Keratinocyte (primary cell): ENCODE results near the gene MALL. TPM values are rescaled to one million over a fixed set of nuclear protein-coding genes. Genes with fewer than 3 reads are reported as not detected.

Source experiments
- DNase-seq: peaks from one replicate; pipeline ENCODE4 v3.0.0-alpha.2; 2011; ENCODE audit warnings: low read depth, missing footprints, low spot score
- FAIRE-seq: peaks from 2 replicates; lab custom pipeline; 2011; peaks lifted over from hg19 to GRCh38; lab: Jason Lieb, UNC
- H2AFZ ChIP-seq: 2 replicates; pipeline ENCODE4 v1.6.0; 2012; ENCODE audit warnings: low read length, control low read depth, inconsistent platforms; ENCODE audit not compliant: control insufficient read depth
- H3K27ac ChIP-seq: 2 replicates; pipeline ENCODE4 v1.5.1; 2011; ENCODE audit warnings: low read length; ENCODE audit not compliant: control insufficient read depth, insufficient read depth
- H3K27me3 ChIP-seq: 3 replicates; pipeline ENCODE4 v1.6.0; 2011; ENCODE audit warnings: low read length; ENCODE audit not compliant: control insufficient read depth, insufficient read depth; ENCODE audit errors: extremely low read depth
- H3K36me3 ChIP-seq, 2 experiments: 2 replicates in 1 of 2; 3 replicates in 1 of 2; pipeline ENCODE4 v1.5.1; 2011; ENCODE audit warnings: low read length in 2 of 2, mild to moderate bottlenecking in 1 of 2; ENCODE audit not compliant: control insufficient read depth in 2 of 2, insufficient read depth in 2 of 2; ENCODE audit errors: extremely low read depth in 1 of 2
- H3K4me1 ChIP-seq: 3 replicates; pipeline ENCODE4 v1.5.1; 2011; ENCODE audit warnings: low read length; ENCODE audit not compliant: control insufficient read depth, insufficient read depth; ENCODE audit errors: extremely low read depth
- H3K4me2 ChIP-seq: 3 replicates; pipeline ENCODE4 v1.6.0; 2011; ENCODE audit warnings: low read depth, low read length; ENCODE audit not compliant: control insufficient read depth, insufficient read depth; ENCODE audit errors: extremely low read depth
- H3K4me3 ChIP-seq, 3 experiments: fragments of 200-600 bp in 1 of 3; sonication (generic) in 1 of 3; 2 replicates in 2 of 3; 3 replicates in 1 of 3; pipeline ENCODE4 v1.5.1; 2011 to 2016; ENCODE audit warnings: low read length in 3 of 3, mild to moderate bottlenecking in 3 of 3, control low read depth in 2 of 3, inconsistent platforms in 1 of 3, low read depth in 1 of 3, mixed read lengths in 1 of 3, mixed run types in 1 of 3, moderate library complexity in 1 of 3; ENCODE audit not compliant: control insufficient read depth in 2 of 3, insufficient read depth in 2 of 3; ENCODE audit errors: extremely low read depth in 1 of 3
- H3K79me2 ChIP-seq: 2 replicates; pipeline ENCODE4 v1.6.0; 2012; ENCODE audit warnings: low read length; ENCODE audit not compliant: control insufficient read depth, insufficient read depth
- H3K9ac ChIP-seq: 3 replicates; pipeline ENCODE4 v1.6.0; 2011; ENCODE audit warnings: low read length; ENCODE audit not compliant: control insufficient read depth, insufficient read depth; ENCODE audit errors: extremely low read depth
- H3K9me1 ChIP-seq: 3 replicates; pipeline ENCODE4 v1.6.0; 2011; ENCODE audit warnings: low read length; ENCODE audit not compliant: control insufficient read depth, insufficient read depth; ENCODE audit errors: extremely low read depth
- H3K9me3 ChIP-seq: 2 replicates; pipeline ENCODE4 v1.5.1; 2012; ENCODE audit warnings: low read depth, low read length; ENCODE audit not compliant: control insufficient read depth
- H4K20me1 ChIP-seq: 3 replicates; pipeline ENCODE4 v1.6.0; 2011; ENCODE audit warnings: low read length; ENCODE audit not compliant: control insufficient read depth, insufficient read depth; ENCODE audit errors: extremely low read depth
- CTCF ChIP-seq, 3 experiments: IDR thresholded peaks in 1 of 3; conservative IDR thresholded peaks in 1 of 3; optimal IDR thresholded peaks in 1 of 3; 2 replicates in 2 of 3; 3 replicates in 1 of 3; pipeline versions ENCODE3 to v1.5.1; 2011; ENCODE audit warnings: low read length in 3 of 3, mild to moderate bottlenecking in 3 of 3, moderate library complexity in 2 of 3, control low read depth in 1 of 3, inconsistent platforms in 1 of 3; ENCODE audit not compliant: insufficient read depth in 2 of 3; ENCODE audit errors: extremely low read depth in 1 of 3
- EZH2 ChIP-seq: IDR thresholded peaks from one replicate; pipeline ENCODE4 v1.6.1; 2012; ENCODE audit warnings: inconsistent platforms, mild to moderate bottlenecking, low read length, moderate library complexity
- dilution Hi-C: fragments of 300-500 bp; cut with MboI; formaldehyde crosslinking; loops from one replicate; pipeline ENCODE4 v1.7.0; 2020; ENCODE audit warnings: low sequenced_read_pairs; ENCODE audit not compliant: extremely low pct_ligation_motif_present
- polyA plus RNA-seq, 5 experiments: library from polyadenylated mRNA; depleted of rRNA in 3 of 5; stranded (reverse) in 3 of 5; stranded (forward) in 1 of 5; unstranded in 1 of 5; fragments of >200 nt; gene quantifications; 1 replicate in 1 of 5; 2 replicates in 3 of 5; 3 replicates in 1 of 5; pipeline versions ENCODE4 v1.2.1 to v1.2.3, GENCODE V29; 2011 to 2012; ENCODE audit warnings: missing spikeins in 2 of 5, low read depth in 1 of 5, low replicate concordance in 1 of 5

Gene MALL
- polyA plus RNA-seq, 1 donor (not counting 4 experiments of a cell fraction or from before 2014, with no cell fraction given): 29.0 TPM

- H3K9me3 ChIP-seq: no peaks in the 10 kb centered on the region
- H3K27ac ChIP-seq: no peak overlapping the region
- dilution Hi-C loops: no loop called here
- no peaks in the 10 kb centered on the region for H3K27me3 ChIP-seq
- no peaks in the 10 kb centered on the region for H3K79me2 ChIP-seq
- H3K4me2 ChIP-seq: no peak overlapping the region
- H3K4me3 ChIP-seq: no peak overlapping the region
- no peaks in the 10 kb centered on the region for H3K9me1 ChIP-seq
- H3K9ac ChIP-seq: no peak overlapping the region
- TF ChIP-seq CTCF (optimal IDR thresholded peaks at IDR 0.05 in 1 of 3, IDR thresholded peaks at IDR 0.05 in 1 of 3, conservative IDR thresholded peaks at IDR 0.05 in 1 of 3; ENCODE audit: extremely low read depth in 1 of 3, insufficient read depth in 2 of 3, low read length in 3 of 3) (no peak), EZH2 (no peak)
- FAIRE-seq (no peak), DNase-seq (no peak)
- no peaks in the 10 kb centered on the region for H3K36me3 ChIP-seq
- H4K20me1 ChIP-seq: no peaks in the 10 kb centered on the region
- no peak overlapping the region for H2AFZ ChIP-seq
- H3K4me1 ChIP-seq: peaks cover 22% of the 10 kb centered on the region
Measured at GRCh38 chr2:110126906-110127305, 11.3 kb upstream of the MALL start.

GRCh38 chr2:110126086-110126773 is 10.6 kb upstream of the MALL start:
- Histone ChIP-seq H3K4me1 (peaks cover 22% of the 10 kb centered on the region), H2AFZ (no peak overlapping the region), H3K36me3 (no peaks in the 10 kb centered on the region), H3K9me1 (no peaks in the 10 kb centered on the region), H3K4me2 (no peak overlapping the region), H3K27ac (no peak overlapping the region), H3K27me3 (no peaks in the 10 kb centered on the region), H4K20me1 (no peaks in the 10 kb centered on the region), H3K79me2 (no peaks in the 10 kb centered on the region), H3K9me3 (no peaks in the 10 kb centered on the region), H3K4me3 (no peak overlapping the region), H3K9ac (no peak overlapping the region)
- TF ChIP-seq CTCF (optimal IDR thresholded peaks at IDR 0.05 in 1 of 3, IDR thresholded peaks at IDR 0.05 in 1 of 3, conservative IDR thresholded peaks at IDR 0.05 in 1 of 3; ENCODE audit: extremely low read depth in 1 of 3, insufficient read depth in 2 of 3, low read length in 3 of 3) (no peak), EZH2 (no peak)
- DNase-seq (no peak), FAIRE-seq (no peak)
- dilution Hi-C loops: no loop called here
